Stimulated activated CD4-positive, alpha-beta T cell treated with anti-CD3 and anti-CD28 coated beads, Interleukin-15, amount 100 ng/mL, for 48 hours (primary cell): ENCODE results near the gene NACAD.
"Not testable (repeated sequence)": the region's sequence is repeated elsewhere in the genome, so short reads cannot be mapped to it uniquely, and the experiment has no call there.

Experiments
- DNase-seq, 2 donors: peaks; one replicate each; pipeline ENCODE4 v3.0.0-alpha.2; 2020; ENCODE audit warnings: low read depth in 2 of 2

NACAD gene

GRCh38 chr7:45053941-45054340 lies 34.8 kb downstream of the NACAD start:
- no peak for DNase-seq

GRCh38 chr7:45053401-45053800 lies 35.4 kb downstream of the NACAD start:
- no peak for DNase-seq

DNA sequence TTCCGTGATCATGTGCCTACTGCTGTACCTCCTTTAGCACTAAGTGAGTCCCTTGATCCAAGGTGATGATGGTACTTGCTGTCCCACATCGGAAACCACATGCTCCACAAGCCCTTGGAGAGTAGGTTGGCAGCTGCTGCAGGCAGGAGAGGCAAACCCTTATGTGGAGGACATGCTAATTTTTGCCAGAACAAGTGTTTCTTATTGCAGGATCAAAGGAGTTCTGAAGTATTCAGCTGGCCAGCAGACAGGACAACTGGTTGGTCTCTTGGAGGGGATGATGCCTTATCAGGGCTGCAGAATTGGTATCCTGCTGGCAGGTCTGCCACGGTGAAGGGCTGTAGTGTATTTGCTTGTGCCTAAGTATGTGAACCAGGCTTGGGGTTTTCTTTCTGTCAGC lies 36.8 kb downstream of the NACAD start:
- DNase-seq = no peak

- DNase-seq = no peak
Observed at GRCh38 chr7:45050198-45050597, 38.6 kb downstream of the NACAD start.

DNA sequence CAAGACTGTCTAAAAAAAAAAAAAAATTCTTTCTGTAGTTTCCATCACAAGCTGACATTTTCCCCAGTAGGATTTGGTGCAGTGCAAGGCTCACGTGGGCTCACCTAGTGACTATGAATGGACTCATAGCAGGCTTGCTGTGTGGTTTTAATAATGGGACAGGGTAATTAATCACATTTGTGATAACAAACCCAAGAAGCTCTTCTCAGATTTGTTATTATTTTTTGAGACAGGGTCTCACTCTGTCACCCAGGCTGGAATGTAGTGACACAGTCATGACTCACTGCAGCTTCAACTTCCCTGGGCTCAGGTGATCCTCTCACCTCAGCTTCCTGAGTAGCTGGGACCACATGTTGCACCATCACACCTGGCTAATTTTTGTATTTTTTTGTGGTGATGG lies 40.0 kb downstream of the NACAD start:
- DNase-seq = no peak

DNA sequence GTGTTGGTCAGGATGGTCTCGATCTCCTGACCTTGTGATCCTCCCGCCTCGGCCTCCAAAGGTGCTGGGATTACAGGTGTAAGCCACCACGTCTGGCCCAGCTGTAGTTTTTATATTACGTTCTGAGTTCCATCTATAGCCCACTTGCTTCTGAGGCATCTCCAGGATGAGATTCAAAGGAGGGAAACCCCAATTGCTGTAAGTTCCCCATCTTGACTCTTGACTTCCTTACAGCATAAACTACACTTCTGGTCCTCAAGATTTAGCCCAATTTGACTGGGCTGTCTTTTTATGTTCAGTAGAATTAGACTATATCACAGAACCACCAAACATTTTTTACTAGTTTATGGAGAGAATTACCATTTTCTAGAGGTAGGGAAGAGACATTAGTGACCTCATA lies 44.4 kb downstream of the NACAD start:
- DNase-seq = no peak

DNA sequence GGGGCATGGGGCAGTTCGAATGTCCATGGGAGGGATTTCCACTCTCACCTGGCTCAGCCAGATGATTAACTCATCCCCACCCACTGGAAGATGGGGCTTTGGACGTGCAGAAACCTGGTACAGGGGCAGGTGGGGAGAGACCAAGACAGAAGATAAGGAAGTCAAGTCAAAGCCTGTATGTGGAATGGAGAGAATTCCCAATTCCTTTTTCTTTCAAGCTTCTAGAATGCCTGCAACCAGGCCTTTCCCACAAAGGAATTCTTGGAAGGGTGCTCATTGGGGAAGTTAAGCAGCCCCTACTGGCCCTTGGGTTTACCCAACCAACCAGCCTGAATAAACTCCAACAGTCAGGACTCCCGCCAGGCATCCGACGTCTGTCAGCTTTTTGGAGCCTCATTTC lies 49.7 kb downstream of the NACAD start:
- no peak for DNase-seq

GRCh38 chr7:45037876-45038275 lies 50.9 kb downstream of the NACAD start:
- no peak for DNase-seq

- no peak for DNase-seq
Observed at GRCh38 chr7:45036796-45037195, 52.0 kb downstream of the NACAD start.

DNA sequence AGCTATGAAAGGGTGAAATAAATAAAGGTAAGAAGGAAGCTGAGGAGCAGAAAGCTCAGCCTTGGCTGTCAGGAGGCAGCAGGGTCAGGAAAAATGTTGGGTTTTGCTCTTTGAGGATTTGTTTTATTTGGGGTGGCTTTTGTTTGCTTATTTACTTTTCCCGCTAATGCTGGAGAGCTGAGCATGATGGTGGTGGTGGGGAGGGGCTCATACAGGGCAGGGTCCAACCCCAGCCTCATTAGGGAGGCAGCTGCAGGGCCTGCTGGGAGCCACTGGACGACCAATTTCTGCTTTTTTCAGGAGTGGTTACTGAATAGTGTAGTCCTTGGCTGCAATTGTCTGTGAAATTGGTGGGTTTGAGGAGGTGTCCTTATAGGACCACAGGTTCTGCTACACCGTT lies 52.5 kb downstream of the NACAD start:
- DNase-seq = no peak

GRCh38 chr7:45035893-45036292 lies 52.9 kb downstream of the NACAD start:
- DNase-seq = no peak

DNA sequence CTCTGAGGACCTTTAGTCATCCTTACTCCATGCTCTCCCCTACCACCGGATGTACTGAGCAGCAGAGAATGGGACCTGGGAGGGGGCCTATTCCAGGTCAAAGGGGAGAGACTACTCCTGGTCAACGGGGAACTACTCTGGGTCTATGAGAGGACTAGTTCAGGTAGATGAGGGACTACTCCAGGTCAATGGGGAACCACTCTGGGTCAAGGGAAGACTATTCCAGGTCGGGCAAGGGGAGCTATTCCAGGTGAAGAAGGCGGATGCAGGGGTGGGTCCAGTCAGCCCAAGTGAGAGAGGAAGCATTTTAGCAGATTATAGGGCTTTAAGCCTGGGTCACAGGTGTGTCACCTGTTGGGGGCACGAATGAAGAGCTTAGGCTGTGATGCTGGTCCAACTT lies 53.4 kb downstream of the NACAD start:
- DNase-seq = no peak

- not testable (repeated sequence) for DNase-seq
Observed at GRCh38 chr7:45034710-45035109, 54.1 kb downstream of the NACAD start.

DNA sequence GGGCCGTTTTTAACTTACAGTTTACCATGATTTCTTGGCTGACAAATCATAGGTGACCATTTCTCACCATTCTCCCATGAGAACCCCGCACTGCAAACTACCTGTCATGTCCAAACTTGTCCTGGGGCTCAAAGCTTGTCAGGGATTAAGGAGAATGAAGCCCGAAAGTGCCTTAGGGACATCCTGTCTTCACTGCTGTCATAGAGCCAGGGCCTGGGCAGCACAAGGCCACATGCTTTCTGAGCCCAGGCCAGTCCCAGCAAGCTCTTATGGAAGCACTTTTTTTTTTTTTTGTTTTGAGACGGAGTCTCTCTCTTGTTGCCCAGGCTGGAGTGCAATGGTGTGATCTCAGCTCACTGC lies 54.9 kb downstream of the NACAD start:
- DNase-seq = no peak

DNA sequence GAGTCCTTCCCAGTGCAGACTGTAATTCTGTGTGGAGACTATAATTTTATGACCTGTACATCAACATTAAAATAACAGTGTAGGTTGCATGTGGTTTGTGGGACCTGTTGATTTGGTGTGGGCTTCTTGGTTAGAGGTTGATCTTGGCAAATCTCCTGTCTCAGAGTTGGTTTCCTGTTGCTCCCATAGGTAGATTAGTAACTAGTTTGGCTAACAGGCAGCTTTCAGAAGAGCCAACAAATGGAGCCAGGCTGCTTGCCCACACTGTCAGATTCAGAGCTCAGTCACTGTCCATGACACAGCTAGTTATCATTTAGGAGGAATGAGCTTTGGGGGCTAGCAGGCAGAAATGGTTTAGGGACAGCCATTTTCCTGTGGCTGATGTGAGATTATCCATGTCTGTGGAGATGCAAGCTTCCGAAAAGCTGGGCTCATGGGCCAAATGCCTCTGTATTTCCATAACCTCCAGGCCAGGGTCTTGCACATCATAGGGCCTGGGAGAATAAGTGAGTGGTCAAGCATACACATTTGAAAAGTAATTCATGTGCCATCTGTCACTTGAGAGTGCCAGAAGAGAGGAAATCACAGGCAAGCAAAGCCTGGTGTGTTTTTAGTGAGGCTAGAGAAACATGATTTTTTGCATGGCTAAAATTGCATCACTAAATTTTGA lies 55.4 kb downstream of the NACAD start:
- DNase-seq = no peak

DNA sequence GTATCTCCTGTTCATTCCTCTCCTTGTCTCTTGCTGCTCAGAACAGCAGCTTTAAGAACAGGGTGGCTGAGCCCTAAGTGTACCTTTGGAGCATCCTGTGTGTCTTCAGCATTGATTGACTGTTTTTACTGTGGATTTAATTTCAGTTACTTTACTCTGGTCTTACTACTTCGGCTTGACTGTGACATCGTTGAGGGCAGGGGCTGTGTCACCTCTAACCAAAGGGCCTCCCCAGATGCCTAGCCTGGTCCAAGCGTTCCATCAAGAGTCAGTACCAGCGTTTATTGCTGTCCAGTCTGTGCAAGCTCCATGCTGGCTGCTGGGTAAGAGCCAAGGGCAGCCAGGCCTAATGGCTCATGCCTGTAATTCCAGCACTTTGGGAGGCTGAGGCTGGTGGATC lies 56.3 kb downstream of the NACAD start:
- DNase-seq = no peak

GRCh38 chr7:45031829-45032228 lies 56.9 kb downstream of the NACAD start:
- DNase-seq = no peak
